Activated CD8-positive, alpha-beta memory T cell treated with anti-CD3 and anti-CD28 coated beads, Interleukin-2, amount 50 U/mL, for 1 hour (primary cell): ENCODE data around the gene CLEC11A.

ENCODE experiments used
- DNase-seq: peaks from one replicate; pipeline ENCODE4 v3.0.0-alpha.2; 2020; ENCODE audit errors: extremely low read depth

CLEC11A gene, protein sequence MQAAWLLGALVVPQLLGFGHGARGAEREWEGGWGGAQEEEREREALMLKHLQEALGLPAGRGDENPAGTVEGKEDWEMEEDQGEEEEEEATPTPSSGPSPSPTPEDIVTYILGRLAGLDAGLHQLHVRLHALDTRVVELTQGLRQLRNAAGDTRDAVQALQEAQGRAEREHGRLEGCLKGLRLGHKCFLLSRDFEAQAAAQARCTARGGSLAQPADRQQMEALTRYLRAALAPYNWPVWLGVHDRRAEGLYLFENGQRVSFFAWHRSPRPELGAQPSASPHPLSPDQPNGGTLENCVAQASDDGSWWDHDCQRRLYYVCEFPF

DNA sequence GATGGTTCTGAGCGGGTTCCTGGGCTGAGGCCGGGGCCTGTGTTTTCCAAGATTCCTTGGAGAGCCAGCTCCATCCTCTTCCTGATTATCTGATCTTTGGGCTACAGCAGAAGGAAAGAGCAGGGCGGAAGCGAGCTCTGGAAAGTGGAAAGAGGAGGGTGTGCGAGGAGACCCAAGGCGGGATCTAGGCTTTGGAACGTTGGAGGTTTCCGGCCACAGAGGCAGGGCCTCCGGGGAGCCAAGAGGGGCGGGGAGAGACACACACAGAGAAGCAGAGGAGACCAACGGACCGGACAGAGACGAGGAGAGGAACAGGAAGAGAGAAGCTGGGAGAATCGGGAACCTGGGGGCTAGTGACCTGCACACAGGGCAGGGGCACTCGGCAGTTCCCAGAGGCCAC lies at the start of gene CLEC11A:
TSS of gene CLEC11A (plus strand) at position 296 of the 400 bp plus-strand sequence. CDS start 162 bp downstream, outside the sequence.
- no peak for DNase-seq

DNA sequence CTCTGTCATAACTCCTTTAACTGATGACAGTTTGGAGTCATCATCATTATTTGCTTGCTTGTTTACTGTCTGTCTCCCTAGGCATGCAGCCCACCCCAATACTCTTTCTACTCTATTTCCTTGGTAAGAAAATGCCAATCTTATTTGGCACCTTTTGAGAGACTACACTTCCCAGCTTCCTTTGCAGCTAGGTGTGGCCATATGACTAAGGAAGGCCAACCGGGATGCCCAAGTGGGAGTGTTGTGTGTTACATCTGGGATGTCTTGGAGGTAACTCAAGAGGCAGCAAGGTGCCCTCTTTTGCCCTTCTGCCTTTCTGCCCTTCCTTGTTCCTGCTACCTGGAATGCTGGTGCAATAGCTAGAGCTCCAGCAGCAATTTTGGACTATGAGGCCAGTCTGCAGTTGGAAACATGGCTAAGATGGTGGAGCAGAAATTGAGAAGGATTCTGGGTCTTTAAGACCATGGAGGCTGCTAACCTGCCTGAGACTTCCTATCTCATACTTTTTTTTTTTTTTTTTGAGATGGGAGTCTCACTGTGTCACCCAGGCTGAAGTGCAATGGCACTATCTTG lies 46.5 kb upstream of the CLEC11A start:
- DNase-seq = no peak

DNA sequence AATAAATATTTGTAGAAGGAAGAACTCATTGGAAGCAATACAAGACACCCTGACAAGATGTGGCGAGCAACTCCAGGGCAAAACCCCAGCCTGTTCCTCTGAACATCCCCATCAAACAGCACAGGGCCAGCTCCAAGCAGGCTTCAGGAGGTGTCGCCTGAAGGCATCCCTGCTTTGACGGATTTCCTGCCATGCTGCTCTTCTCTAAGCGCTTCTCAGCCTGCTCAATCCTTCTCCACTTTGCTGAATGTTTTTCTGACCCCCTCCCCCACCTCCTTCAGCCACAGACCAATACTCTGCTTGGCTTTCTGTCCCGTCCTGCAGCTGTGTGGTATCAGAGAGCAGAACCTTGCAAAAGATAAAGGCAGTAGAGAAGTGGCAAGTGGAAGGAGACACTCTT lies 45.5 kb upstream of the CLEC11A start:
- no peak for DNase-seq

DNA sequence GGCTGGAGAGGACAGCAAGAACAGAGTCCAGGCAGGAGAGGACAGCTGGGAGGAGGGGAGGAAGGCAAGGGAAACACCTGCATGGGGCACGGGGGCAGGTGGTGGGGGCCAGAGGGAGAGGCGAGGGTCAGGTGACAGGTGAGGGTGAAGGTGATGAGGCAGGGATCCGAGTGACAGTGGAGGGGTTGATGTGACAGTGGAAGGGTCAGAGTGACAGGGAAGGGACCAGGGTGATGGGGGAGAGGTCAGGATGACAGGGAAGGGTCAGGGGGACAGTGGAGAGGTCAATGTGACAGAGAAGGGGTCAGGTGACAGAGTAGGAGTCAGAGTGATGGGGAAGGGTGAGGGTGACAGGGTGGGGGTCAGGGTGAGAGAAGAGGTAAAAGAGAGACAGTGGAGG lies 44.8 kb upstream of the CLEC11A start:
- no peak for DNase-seq

DNA sequence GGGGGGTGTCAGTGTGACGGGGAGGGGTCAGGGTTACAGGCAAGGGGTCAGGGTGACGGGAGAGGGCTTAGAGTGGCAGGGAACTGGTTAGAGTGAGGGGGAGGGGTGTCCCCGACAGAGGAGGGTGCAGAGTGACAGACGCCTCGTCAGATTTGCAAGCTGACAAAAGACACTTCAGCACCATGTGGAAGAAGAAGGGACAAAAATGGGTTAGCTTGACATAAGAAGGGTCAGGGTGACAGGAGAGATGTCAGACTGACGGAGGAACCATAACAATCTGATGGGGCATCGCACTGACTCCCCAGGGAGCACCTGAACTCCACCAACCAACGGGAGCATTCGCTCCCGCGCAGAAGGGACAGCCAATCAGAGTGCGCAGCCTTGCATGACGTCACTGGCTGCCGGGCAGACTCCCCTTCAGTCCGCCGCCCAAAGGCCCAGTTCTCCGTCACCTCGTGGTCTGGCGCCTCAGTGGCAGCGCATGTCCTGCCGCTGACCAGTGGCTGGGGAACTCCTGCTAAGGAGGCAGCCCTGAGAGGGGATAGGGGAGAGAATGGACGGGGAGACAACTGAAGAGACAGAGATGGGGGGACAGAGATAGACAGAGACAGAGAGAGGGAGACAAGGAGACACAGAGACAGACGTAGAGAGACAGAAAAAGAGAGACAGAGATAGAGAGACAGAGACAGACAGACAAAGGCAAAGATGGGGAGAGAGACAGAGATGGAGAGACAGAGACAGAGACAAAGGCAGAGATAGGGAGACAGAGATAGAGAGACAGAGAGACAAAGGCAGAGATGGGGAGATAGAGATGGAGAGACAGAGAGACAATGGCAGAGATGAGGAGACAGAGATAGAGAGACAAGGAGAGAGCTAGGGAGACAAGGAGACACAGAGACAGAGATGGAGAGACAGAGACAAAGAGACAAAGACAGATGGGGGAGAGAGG lies 43.7 kb upstream of the CLEC11A start:
- peak; percentile 49 for DNase-seq

DNA sequence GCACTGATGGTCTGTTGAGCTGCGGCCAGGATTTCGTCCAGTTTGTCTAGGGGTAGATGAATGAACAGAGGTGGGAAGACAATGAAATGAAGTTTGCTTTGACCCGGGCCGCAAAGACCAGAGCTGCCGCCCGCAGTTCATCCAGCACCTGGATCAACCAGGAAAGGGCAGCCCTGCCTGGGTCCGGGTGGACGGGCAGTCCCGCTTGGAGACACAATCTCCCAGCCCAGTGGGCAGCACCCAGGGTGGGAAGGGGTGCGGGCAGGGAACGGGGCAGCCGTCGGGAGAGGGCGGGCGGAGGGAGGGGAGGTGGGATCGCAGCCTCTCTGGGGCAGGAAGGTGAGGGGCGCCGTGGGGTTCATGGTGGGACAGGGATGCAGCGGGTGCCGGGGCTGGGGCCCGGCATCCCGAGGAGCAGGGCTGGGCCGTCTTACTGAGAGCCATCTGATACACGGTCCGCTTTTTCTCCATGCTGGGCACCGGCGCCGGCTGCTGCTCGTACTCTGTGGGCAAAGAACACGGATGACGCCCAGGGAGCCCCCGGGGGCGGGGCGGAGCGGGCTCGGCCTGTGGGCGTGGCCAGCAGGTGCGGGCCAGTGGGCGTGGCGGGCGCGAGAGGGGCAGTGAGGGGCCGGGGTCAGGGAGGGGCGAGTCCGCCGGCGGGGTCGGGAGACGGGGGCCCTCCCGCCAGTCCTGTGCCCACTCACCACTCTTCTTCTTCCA lies 36.7 kb upstream of the CLEC11A start:
- no peak for DNase-seq

DNA sequence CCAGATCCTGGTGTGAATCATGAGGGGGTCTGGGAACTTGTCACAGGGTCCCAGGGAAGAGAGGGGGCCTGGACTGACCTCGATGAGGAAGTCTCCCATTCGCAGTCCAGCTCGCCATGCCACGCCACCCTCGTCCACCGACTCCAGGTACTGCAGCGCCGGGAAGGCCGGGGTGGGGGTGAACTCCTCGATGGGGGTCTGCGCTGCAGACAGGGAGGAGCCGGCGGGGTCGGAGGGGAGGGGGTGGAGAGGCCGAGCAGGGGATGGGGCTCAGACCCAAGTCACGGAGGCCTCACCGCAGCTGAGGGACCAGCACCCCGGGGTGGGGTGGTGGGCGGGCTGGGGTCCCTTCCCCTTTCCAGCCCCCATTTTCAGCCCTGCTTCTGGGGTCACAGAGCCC lies 34.4 kb upstream of the CLEC11A start:
- DNase-seq = no peak

DNA sequence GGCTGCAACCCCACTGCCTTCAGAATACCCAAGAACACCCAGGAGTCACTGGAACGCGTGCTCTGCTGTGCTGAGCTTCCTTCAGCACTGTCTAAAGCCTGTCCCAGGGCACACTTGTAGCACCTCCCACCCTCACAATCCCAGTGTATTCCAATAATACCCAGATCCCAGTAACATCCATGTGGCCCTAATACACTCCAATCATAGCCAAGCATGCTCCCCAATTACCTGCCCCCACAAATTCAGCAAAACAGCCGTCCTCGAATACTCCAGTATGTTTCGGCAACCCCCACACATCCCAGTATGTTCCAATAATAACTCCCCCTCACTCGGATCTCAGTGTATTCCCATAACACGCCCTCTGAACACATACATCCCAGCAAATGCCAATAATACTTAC lies 32.7 kb upstream of the CLEC11A start:
- no peak for DNase-seq

DNA sequence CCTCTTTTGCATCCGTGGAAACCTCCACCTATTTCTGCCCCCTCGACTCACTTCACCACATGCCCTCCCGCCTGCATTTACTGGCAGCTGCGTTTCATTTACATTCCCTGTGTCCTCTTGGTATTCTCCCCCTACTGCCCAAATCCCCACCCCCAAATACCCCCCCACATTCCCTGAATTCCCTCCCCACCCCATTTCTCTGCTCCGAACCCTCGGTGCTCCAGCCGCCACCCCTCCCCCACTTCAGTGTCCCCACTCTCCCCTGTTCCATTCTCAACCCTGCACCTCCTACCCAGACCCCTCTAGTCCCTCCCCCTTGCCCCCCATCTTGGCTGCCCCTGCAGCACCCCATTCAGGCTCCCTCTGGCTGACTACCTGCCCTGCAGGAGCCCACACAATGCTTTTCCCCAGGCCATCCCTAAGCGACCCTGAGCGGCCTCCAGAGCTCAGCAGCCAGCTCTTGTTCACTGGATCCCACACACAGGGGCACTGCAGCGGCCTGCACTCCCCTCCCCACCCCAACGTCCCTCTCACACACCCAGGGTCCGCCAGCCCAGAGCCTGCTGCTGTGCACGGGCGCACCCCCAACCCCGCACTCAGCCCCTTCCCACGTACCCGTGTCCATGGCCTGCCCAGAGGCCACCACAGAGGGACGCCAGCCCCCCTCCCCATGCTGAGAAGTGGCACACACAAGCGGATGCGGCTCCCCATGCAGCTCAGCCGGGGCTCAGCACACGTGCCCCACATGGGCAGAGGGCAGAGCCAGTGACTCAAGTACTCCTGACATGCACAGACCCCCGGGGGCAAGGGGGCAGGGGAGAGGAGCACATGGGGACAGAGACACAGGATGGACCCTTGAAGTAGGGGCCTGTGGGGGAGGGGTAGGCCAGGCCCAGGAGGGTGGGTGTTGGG lies 29.8 kb upstream of the CLEC11A start:
- no peak for DNase-seq

DNA sequence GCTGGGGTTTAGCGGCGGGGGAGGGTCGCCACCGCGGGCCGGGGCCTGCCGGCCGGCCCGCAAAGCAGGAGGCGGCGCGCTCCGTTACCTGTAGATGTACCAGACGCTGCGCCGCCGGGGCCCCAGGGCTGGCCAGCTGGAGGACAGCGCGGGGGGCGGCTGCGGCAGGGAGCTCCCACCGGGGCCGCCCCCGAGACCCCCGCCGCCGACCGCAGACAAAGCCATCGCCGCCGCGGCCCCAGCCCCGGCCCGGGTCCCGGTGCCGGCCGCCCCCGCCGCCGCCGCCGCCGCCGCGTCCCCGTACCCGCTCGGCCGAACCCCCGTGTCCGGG lies 28.4 kb upstream of the CLEC11A start:
- no peak for DNase-seq

DNA sequence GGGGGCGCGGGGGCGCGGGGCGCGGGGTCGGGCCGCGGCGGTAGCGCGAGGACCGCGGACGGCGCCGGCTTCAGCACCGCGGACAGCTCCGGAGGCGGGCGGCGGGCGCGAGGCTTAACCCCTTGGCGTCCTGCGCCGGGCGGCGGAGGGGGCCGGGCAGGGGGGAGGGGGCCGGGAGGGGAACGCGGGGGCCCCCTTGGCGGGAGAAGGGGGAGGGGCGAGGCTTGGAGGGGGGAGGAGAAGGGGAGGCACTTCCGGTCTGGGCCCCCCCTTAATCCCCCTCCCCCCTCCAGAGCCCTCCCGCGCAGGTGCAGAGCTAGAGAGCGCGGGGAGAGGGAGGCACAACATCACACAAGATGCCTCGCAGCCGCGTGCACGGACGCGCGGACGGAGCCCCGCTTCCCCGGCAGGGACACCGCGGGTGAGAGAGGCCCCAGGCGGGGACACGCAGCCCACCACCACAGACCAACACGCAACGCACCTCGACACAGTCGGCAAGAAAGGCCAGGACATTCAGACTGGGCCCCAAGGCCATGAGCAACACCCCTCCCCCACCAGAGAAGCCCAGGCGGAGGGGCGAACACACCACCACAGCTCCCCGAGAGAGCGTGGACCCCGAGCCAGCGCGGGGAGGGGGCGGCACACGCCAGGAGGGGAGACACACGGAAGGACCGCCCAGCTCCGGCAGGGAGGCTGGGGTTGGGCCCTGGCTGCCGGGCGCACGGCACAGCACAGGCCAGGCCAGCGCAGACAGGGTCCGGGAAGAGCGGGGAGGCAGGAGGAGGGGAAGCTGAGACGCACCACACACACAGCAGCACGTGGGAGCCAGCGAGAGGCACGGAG lies 27.7 kb upstream of the CLEC11A start:
- no peak for DNase-seq

DNA sequence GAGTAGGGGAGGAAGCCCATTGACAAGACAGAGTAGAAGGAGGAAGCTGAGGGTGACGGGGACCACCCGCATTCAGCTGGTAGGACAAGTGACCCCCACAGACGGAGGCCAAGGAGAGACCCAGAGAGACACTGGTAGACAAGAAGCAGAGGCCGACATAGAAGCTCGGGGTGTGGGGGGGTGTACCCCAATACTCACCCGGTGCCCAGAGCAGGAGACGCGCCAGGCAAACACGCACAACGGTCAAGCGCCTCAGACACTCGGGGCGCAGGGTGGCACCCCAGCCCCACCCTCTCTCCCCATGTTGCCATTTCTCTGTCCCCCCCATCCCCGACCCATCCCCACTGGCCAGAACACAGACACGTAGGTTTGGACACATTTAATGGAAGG lies 27.1 kb upstream of the CLEC11A start:
- no peak for DNase-seq

DNA sequence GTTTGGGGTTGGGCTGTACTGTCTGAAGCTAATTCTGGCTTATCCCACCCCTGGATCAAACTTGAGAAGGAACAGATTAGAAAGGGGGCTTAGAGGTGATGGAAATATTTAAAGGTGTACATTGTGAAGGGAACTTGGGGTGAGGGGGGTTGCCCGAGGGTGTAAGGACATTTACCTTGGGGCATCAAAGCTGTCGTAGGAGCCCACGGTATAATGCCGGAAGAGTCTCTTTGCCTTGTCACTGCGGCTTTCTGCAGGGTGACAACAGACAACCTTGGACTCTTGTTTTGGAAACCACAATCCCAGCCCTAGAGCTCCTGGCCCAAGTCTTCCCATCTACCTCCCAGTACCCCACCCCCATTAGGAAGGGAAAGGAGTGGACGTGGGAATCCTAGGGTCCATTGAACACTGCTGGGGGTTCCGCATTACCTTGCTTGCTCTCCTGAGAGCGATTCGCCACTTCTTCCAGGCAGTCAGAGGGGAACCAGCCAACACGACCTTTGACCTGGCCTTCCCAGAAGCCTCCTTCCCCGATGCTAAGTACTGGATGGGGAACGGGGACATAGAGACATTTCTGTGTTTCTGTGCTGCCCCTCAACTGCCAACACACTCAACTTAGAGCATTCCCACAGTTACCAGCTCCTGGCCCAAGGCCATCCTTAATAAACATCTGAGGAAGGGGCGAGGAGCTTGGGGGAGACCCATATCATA lies 25.6 kb upstream of the CLEC11A start:
- no peak for DNase-seq

DNA sequence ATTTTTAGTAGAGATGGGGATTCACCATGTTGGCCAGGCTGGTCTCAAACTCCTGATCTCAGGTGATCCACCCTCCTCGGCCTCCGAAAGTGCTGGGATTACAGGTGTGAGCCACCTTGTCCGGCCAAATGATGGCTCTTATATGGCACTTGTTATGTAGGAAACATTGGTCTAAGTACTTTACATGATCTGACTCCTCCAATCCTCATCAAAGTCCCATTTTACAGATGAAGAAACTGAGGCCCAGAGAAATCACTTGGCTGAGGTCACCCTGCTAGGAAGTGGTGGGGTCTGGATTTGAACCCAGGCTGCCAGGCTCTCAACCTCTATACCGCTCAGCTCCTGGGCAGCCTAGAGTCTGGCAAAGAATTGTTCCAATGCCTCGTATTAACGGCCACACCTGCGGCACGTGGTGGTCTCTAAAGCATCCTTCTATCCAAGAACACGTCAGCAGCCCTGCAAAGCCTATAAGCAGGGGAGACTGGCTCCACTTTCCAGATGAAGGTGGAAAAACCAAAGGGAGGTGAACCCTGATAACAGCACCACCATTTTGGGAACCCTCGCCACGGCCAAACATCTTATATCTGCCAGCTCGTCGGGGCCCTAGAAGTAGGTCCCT lies 21.7 kb upstream of the CLEC11A start:
- DNase-seq = no peak

DNA sequence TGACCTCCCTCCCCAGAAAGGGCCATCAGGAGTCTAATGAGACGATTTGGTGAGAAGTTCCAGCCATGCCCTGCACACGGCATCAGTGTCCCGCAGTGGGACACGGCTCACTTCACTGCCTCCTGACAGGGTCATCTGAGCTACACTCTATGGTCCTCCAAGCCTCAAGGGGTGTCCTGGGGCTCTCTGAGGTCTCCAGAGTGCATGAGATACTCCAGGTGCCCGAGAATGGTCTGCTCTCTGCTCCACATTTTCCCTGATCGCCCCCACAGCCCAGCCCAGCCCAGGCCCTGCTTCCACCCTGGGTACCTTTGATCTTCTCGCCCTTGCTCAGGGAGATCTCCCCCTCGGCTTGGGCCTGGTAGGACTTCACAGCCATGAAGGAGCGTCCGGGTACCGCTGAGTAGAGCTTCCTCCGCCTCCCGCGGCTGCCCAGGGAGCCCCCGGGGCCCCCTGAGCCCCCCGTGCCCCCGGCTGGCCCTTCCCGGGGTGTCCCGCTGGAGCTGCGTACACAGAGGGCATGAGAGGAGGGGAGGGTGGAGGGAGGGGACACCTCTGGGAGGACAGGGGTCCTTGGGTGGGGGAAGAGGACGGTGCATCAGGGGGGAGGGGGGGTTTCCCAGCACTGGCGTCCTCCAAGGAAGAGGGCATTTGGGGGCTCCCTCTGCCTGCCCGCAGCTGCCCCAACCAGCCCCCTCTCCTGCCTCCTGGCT lies 20.9 kb upstream of the CLEC11A start:
- DNase-seq = no peak

DNA sequence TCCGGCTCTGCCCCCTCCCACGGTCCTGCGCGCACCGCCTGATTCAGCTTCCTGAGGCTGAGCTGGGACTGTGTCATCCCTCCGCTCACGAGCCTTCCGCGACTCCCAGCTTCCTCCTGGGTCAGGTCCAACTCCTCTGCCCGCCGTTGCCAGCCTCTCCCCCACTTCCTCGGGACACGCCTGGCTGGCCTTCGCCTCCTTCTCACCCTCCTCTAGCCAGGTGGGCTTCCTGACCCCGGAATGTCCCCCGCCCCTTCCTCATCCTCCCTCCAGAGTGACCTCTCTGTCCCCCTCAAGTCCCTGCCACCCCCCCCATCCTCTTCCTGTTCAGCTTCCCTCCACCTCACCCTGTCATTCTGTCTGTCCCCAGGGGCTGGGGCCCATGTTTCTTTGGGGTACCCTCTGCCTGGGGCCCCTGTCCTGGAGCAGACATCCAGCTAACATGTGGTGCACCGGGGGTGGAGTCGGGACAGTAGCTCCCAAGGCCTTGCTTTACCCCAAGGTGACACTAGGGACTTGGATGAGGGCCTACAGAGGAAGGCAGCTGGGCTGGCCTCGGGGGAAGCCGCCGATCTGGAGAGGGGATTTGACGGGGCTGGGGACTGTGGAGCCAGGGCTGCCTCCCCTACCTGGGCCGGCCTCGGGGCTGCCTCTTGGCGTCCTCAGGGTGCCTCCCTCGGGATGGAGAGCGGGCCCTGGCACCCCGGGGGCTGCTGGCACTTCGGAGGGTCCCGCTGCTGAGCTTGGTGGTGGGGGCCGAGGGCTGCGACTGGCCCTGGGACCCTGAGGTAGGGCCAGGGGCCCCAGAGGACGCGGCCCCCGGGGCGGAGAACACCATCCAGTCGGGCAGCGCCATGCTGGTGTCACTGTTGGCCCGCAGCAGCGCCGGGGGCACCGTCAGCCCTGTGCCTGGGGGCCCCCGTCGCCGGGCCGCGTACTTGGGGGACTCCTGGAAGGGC lies 20.0 kb upstream of the CLEC11A start:
- DNase-seq = no peak
